Type B pancreatic cell (in vitro differentiated cells): ENCODE results near the gene TSPAN5. TPM values are rescaled to one million over a fixed set of nuclear protein-coding genes. Genes with fewer than 3 reads are reported as not detected.

Experiments
- DNase-seq: peaks from one replicate; pipeline ENCODE4 v3.0.0; 2021; ENCODE audit warnings: mixed read lengths; ENCODE audit not compliant: unreplicated experiment; ENCODE audit errors: extremely low spot score
- H3K27ac Mint-ChIP-seq: 2 replicates; pipeline ENCODE4 v1.8.0; 2021; ENCODE audit warnings: mild to moderate bottlenecking, mixed read lengths
- H3K27me3 Mint-ChIP-seq: 2 replicates; pipeline ENCODE4 v1.8.0; 2021; ENCODE audit warnings: mixed read lengths
- H3K36me3 Mint-ChIP-seq: 2 replicates; pipeline ENCODE4 v1.8.0; 2021; ENCODE audit warnings: mixed read lengths
- H3K4me1 Mint-ChIP-seq: one replicate; pipeline ENCODE4 v1.8.0; 2021; ENCODE audit warnings: mixed read lengths; ENCODE audit not compliant: unreplicated experiment
- H3K4me3 Mint-ChIP-seq: 2 replicates; pipeline ENCODE4 v1.8.0; 2021; ENCODE audit warnings: mild to moderate bottlenecking, mixed read lengths
- H3K9me3 Mint-ChIP-seq: 2 replicates; pipeline ENCODE4 v1.8.0; 2021; ENCODE audit warnings: mixed read lengths
- CTCF ChIP-seq: fragments of 200-600 bp; sonication (generic); conservative IDR thresholded peaks from 2 replicates; pipeline ENCODE4 v1.5.0; 2021; ENCODE audit warnings: antibody characterized with exemption, mild to moderate bottlenecking
- total RNA-seq: library from RNA; stranded (reverse); gene quantifications from 2 replicates; pipeline ENCODE4 v1.2.1, GENCODE V29; 2021; ENCODE audit warnings: low replicate concordance

TSPAN5 gene
- total RNA-seq, 1 donor from 2014 or later = 26.9 TPM

GRCh38 chr4:98617358-98618047 lies 40.9 kb downstream of the TSPAN5 start:
- no peak for DNase-seq
- H3K27ac Mint-ChIP-seq = no peak overlapping the region
- no peaks in the 10 kb centered on the region for H3K27me3 Mint-ChIP-seq
- no peaks in the 10 kb centered on the region for H3K36me3 Mint-ChIP-seq
- no peak overlapping the region for H3K4me3 Mint-ChIP-seq
- TF ChIP-seq CTCF = no peak
- peaks cover 42% of the 10 kb centered on the region for H3K4me1 Mint-ChIP-seq
- H3K9me3 Mint-ChIP-seq = no peaks in the 10 kb centered on the region

- H3K27me3 Mint-ChIP-seq = no peaks in the 10 kb centered on the region
- H3K27ac Mint-ChIP-seq = no peak overlapping the region
- TF ChIP-seq CTCF = no peak
- H3K9me3 Mint-ChIP-seq = no peaks in the 10 kb centered on the region
- no peaks in the 10 kb centered on the region for H3K36me3 Mint-ChIP-seq
- no peak for DNase-seq
- no peak overlapping the region for H3K4me3 Mint-ChIP-seq
- H3K4me1 Mint-ChIP-seq = peaks cover 57% of the 10 kb centered on the region
These were observed 42.4 kb downstream of the TSPAN5 start for GRCh38 chr4:98615991-98616390.

- H3K27me3 Mint-ChIP-seq = no peaks in the 10 kb centered on the region
- TF ChIP-seq CTCF = no peak
- peaks cover 56% of the 10 kb centered on the region for H3K4me1 Mint-ChIP-seq
- no peak for DNase-seq
- H3K9me3 Mint-ChIP-seq = no peaks in the 10 kb centered on the region
- H3K27ac Mint-ChIP-seq = no peak overlapping the region
- no peaks in the 10 kb centered on the region for H3K36me3 Mint-ChIP-seq
- H3K4me3 Mint-ChIP-seq = no peak overlapping the region
These were observed 43.7 kb downstream of the TSPAN5 start for GRCh38 chr4:98614662-98615061.

- no peak for DNase-seq
- Mint-ChIP-seq H3K9me3 (no peaks in the 10 kb centered on the region), H3K36me3 (no peaks in the 10 kb centered on the region), H3K4me1 (peaks cover 52% of the 10 kb centered on the region), H3K27me3 (no peaks in the 10 kb centered on the region), H3K27ac (no peak overlapping the region), H3K4me3 (no peak overlapping the region)
- TF ChIP-seq CTCF = no peak
These were observed 44.3 kb downstream of the TSPAN5 start for GRCh38 chr4:98614094-98614493.

GRCh38 chr4:98613453-98614075 lies 44.8 kb downstream of the TSPAN5 start:
- no peak overlapping the region for H3K27ac Mint-ChIP-seq
- no peak overlapping the region for H3K4me3 Mint-ChIP-seq
- H3K4me1 Mint-ChIP-seq = peaks cover 51% of the 10 kb centered on the region
- no peaks in the 10 kb centered on the region for H3K9me3 Mint-ChIP-seq
- H3K36me3 Mint-ChIP-seq = no peaks in the 10 kb centered on the region
- DNase-seq = no peak
- no peak for TF ChIP-seq CTCF
- H3K27me3 Mint-ChIP-seq = no peaks in the 10 kb centered on the region
